Heart right ventricle (tissue), 16 donors: ENCODE data around the gene VTN. TPM values are rescaled to one million over a fixed set of nuclear protein-coding genes. Genes with fewer than 3 reads are reported as not detected.

Experiments
- ATAC-seq, 8 donors: fragments of 200-7000 bp; cut with Tn5 transposase; one replicate each; pipeline ENCODE4 v1.9.1; 2020; ENCODE audit warnings: mild to moderate bottlenecking in 8 of 8, moderate library complexity in 8 of 8, moderate number of reproducible peaks in 1 of 8
- DNase-seq, 2 donors: peaks; one replicate each; pipeline ENCODE4 v3.0.0-alpha.2; 2020
- H3K27ac ChIP-seq, 10 donors: fragments of 200-600 bp; sonication (generic) in 2 of 10; one replicate each; pipeline versions ENCODE4 v1.5.0 to v1.8.0; 2020 to 2022; ENCODE audit warnings: mild to moderate bottlenecking in 3 of 10
- H3K27me3 ChIP-seq, 7 donors: fragments of 200-600 bp; one replicate each; pipeline ENCODE4 v1.8.0; 2021 to 2022; ENCODE audit warnings: mild to moderate bottlenecking in 2 of 7
- H3K36me3 ChIP-seq, 9 donors: fragments of 200-600 bp; sonication (generic) in 1 of 9; one replicate each; pipeline versions ENCODE4 v1.5.0 to v1.8.0; 2020 to 2022; ENCODE audit warnings: mild to moderate bottlenecking in 2 of 9
- H3K4me1 ChIP-seq, 9 donors: fragments of 200-600 bp; sonication (generic) in 1 of 9; one replicate each; pipeline versions ENCODE4 v1.5.0 to v1.8.0; 2020 to 2022; ENCODE audit warnings: mild to moderate bottlenecking in 4 of 9
- H3K4me3 ChIP-seq, 10 donors: fragments of 200-600 bp; sonication (generic) in 2 of 10; one replicate each; pipeline versions ENCODE4 v1.5.0 to v1.8.0; 2020 to 2022; ENCODE audit warnings: mild to moderate bottlenecking in 7 of 10, moderate library complexity in 2 of 10
- H3K9me3 ChIP-seq, 11 donors: fragments of 200-600 bp in 10 of 11; sonication (generic) in 2 of 11; one replicate each; pipeline versions ENCODE4 v1.5.0 to v1.8.0; 2013 to 2022; ENCODE audit warnings: mild to moderate bottlenecking in 2 of 11, control low read depth in 1 of 11, moderate library complexity in 1 of 11
- WGBS, 2 donors: extraction: QIAGEN DNeasy Blood & Tissue Kit; methylation state at CpG; one replicate each; pipeline ENCODE4 v1.1.7; 2013; ENCODE audit warnings: inconsistent platforms in 1 of 2; 5-methylcytosine and 5-hydroxymethylcytosine counted together
- intact Hi-C, 10 donors: fragments of 100-400 bp; cut with DNase I; formaldehyde crosslinking; loops; one replicate each; pipeline versions ENCODE4 v1.11.1 to v1.14.2; 2022
- polyA plus RNA-seq, 2 donors: library from polyadenylated mRNA; stranded (reverse); fragments of 200-250 nt; gene quantifications; one replicate each; pipeline ENCODE4 v1.2.3, GENCODE V29; 2013
- total RNA-seq, 10 donors: library from RNA; stranded (reverse); fragmentation: NEBNext Ultra II Directional in 3 of 10; extraction: Animal tissue kit (Norgen Biotek cat#: 25700) in 3 of 10; gene quantifications; one replicate each; pipeline versions ENCODE4 v1.2.1 to v1.2.4, GENCODE V29; 2021 to 2023
- TF ChIP-seq, protein P1 (sequence below), 9 donors: fragments of 200-600 bp; sonication (generic) in 2 of 9; IDR thresholded peaks; one replicate each; pipeline versions ENCODE4 v1.5.0 to v1.8.0; 2021 to 2022; ENCODE audit warnings: antibody characterized with exemption in 9 of 9, mild to moderate bottlenecking in 5 of 9, moderate library complexity in 1 of 9
- donor health status: Arrhythmogenic right ventricular cardiomyopathy.
- donor health status: ischemic (EF 13 %, LVEDD 7.1; RV severe dilation, severe dysfunction).
- donor health status: healthy with polysubstance abuse.
- donor health status: DM: no; HTN: yes; CAD: no.
- donor health status: DM: no; HTN: no; CAD: no.
- donor health status: ischemic (EF 25% LVEDD 6.9; RV normal size, moderate dysfunction).
- donor health status: ischemic (EF 25% LVEDD 5.7; RV mildly dilated, moderate dysfunction).
- donor health status: healthy.
- donor health status: DM: yes; HTN: yes; CAD: no.
- donor health status: Ischemic cardiomyopathy.
- donor health status: ischemic (EF 35%, LVEDD 5.7; RV mildly dilated, moderate dysfunction).
- donor health status: nonischemic (EF 11% LVEDD 7.7; RV severe dilation, severe dysfunction).
- donor health status: DM: yes; HTN: yes; CAD: no.
- donor health status: PGD.
- donor health status: ischemic (EF 29% LVEDD 5.4; RV normal size, mild dysfunction).
- donor health status: nonischemic (EF 23%, LVEDD 6.1; RV moderate dilation, normal function).

The VTN gene
- total and polyA plus RNA-seq, 12 donors = 26.3 to 121 (median 64.8) TPM

DNA sequence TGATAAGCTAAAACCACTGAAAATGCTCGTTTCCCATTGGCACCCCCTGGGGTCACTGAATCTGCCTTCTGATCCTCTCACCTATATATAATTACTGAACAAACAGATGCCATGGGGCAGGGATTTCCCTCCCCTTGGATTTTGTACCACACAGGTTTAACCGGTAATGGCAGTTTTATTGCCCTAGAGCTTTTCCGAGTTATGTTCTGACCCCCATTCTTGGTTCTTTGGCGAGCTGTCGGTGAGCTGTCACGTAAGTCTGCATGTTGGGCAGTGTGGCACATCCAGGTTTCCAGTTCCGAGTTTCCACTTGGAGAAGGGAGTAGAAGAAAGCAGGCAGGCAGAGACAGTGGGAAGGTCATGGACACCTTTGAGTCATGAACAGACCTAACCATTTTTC, 44.0 kb downstream of the VTN start:
- Histone ChIP-seq H3K9me3 (no peaks in the 10 kb centered on the region), H3K4me3 (no peak overlapping the region), H3K27me3 (no peaks in the 10 kb centered on the region), H3K36me3 (peaks cover 0 to 53% (median 24%) of the 10 kb centered on the region in 9 donors), H3K4me1 (peaks cover 0 to 11% (median 0%) of the 10 kb centered on the region in 9 donors), H3K27ac (no peak overlapping the region)
- ATAC-seq (no peak), DNase-seq (no peak)
- TF ChIP-seq, protein P1, sequence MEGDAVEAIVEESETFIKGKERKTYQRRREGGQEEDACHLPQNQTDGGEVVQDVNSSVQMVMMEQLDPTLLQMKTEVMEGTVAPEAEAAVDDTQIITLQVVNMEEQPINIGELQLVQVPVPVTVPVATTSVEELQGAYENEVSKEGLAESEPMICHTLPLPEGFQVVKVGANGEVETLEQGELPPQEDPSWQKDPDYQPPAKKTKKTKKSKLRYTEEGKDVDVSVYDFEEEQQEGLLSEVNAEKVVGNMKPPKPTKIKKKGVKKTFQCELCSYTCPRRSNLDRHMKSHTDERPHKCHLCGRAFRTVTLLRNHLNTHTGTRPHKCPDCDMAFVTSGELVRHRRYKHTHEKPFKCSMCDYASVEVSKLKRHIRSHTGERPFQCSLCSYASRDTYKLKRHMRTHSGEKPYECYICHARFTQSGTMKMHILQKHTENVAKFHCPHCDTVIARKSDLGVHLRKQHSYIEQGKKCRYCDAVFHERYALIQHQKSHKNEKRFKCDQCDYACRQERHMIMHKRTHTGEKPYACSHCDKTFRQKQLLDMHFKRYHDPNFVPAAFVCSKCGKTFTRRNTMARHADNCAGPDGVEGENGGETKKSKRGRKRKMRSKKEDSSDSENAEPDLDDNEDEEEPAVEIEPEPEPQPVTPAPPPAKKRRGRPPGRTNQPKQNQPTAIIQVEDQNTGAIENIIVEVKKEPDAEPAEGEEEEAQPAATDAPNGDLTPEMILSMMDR (IDR thresholded peaks at IDR 0.05) = no peak
- intact Hi-C loops = no loop called here
- 88 to 94% methylated on average over 7 of the region's 7 CpGs for WGBS, 2 donors

DNA sequence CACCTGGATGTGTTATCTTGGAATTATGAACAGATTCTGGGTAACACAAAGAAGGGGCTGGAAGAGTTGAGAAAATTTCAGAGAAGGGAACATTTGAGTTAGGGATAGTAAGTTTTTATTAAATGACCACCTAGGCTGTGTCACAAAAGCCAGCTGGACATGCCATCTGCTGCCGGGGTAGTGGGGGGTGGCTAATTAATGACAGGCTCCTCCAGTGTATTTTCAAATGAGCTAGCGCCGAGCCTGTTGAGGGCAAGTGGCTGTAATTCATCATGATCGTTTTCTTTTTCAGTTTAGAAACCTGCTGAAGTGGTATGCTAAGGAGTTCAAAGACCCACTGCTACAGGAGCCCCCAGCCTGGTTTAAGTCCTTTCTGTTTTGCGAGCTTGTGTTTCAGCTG, 44.9 kb downstream of the VTN start:
- TF ChIP-seq, protein P1 (IDR thresholded peaks at IDR 0.05) = no peak
- Histone ChIP-seq H3K9me3 (no peaks in the 10 kb centered on the region), H3K4me3 (no peak overlapping the region), H3K27me3 (no peaks in the 10 kb centered on the region), H3K27ac (no peak overlapping the region), H3K4me1 (peaks cover 0 to 12% (median 0%) of the 10 kb centered on the region in 9 donors), H3K36me3 (peaks cover 0 to 44% (median 19%) of the 10 kb centered on the region in 9 donors)
- ATAC-seq (no peak), DNase-seq (no peak)
- WGBS, 2 donors = 87 to 89% methylated on average over 5 of the region's 5 CpGs
- intact Hi-C loops = no loop called here

DNA sequence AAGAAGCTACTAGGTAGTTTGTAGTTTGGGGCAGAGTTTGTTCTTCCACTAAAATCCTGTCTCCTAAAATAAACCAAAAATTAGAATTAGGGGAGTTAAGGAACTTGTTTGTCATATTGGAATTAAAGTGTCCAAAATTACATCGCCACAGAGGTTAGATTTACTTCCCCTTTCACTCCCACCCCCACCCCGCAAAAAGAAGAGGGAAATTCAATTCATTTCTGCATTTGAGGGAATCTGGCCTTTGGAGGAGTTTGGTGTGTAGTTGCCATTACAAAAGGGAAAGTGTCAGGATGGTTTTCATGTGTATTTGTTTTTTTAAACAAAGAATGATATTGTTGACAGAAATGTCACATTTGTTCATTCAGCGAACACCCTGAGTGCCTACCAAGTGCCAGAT, 45.3 kb downstream of the VTN start:
- H3K4me1 ChIP-seq = peaks cover 0 to 17% (median 2%) of the 10 kb centered on the region in 9 donors
- H3K27me3 ChIP-seq = no peaks in the 10 kb centered on the region
- no peaks in the 10 kb centered on the region for H3K9me3 ChIP-seq
- DNase-seq (no peak), ATAC-seq (no peak)
- intact Hi-C loops = no loop called here
- 92 to 95% methylated on average over 3 of the region's 3 CpGs for WGBS, 2 donors
- H3K27ac ChIP-seq = no peak overlapping the region
- peaks cover 0 to 40% (median 14%) of the 10 kb centered on the region in 9 donors for H3K36me3 ChIP-seq
- TF ChIP-seq, protein P1 (IDR thresholded peaks at IDR 0.05) = no peak
- H3K4me3 ChIP-seq = no peak overlapping the region

DNA sequence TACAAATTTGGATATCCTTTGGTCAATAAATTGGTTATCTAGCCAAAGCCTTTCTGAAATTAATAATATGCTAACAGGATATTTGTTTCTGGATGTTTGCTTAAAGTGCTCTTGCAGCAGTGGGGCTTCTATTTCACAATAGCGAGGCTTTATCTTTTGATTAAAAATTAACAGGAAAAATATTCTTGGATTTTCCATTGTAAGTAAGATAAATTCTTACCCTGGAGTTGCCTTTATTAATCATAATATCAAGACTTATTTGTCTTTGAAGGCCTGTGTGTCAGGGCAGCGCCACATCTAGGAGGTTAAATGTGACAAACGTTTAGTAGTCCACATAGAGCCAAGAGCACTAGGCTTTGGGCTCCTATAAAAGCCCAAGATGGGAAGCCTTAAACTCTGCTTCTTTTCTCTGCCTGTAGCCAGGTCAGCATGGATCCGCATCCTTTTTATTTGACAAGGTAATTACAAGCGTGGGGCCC, 45.8 kb downstream of the VTN start:
- H3K9me3 ChIP-seq = no peaks in the 10 kb centered on the region
- peaks cover 0 to 21% (median 7%) of the 10 kb centered on the region in 9 donors for H3K4me1 ChIP-seq
- DNase-seq (no peak), ATAC-seq (no peak)
- no peaks in the 10 kb centered on the region for H3K27me3 ChIP-seq
- H3K27ac ChIP-seq = no peak overlapping the region
- H3K4me3 ChIP-seq = no peak overlapping the region
- 89 to 92% methylated on average over 5 of the region's 5 CpGs for whole genome bisulfite sequencing, 2 donors
- H3K36me3 ChIP-seq = peaks cover 0 to 36% (median 12%) of the 10 kb centered on the region in 9 donors
- TF ChIP-seq, protein P1 (IDR thresholded peaks at IDR 0.05) = no peak
- intact Hi-C loops = no loop called here
